GM23248 (cell line): Measurements from ENCODE around the gene ARHGAP33. TPM values are rescaled to one million over a fixed set of nuclear protein-coding genes. Genes with fewer than 3 reads are reported as not detected.

ENCODE experiments used
- DNase-seq: peaks from one replicate; pipeline ENCODE4 v3.0.0-alpha.2; 2015
- H2AFZ ChIP-seq: fragments of 200-600 bp; sonication (generic); 2 replicates; pipeline ENCODE4 v1.6.1; 2016; ENCODE audit warnings: antibody characterized with exemption
- H3F3A ChIP-seq: fragments of 200-600 bp; sonication (generic); 2 replicates; pipeline ENCODE4 v1.6.1; 2016; ENCODE audit warnings: mild to moderate bottlenecking, antibody characterized with exemption, mixed run types; ENCODE audit not compliant: insufficient read depth
- H3K27ac ChIP-seq: fragments of 200-600 bp; sonication (generic); 2 replicates; pipeline ENCODE4 v1.5.1; 2016; ENCODE audit warnings: mild to moderate bottlenecking
- H3K27me3 ChIP-seq: fragments of 200-600 bp; sonication (generic); replicated peaks from 2 replicates; pipeline ENCODE4 v1.6.1; 2016; ENCODE audit warnings: mild to moderate bottlenecking; ENCODE audit not compliant: insufficient read depth
- H3K36me3 ChIP-seq: fragments of 200-600 bp; sonication (generic); 2 replicates; pipeline ENCODE4 v1.6.1; 2016; ENCODE audit warnings: low read depth, mild to moderate bottlenecking
- H3K4me1 ChIP-seq: fragments of 200-600 bp; sonication (generic); 2 replicates; pipeline ENCODE4 v1.6.1; 2016; ENCODE audit warnings: mild to moderate bottlenecking; ENCODE audit not compliant: insufficient read depth
- H3K4me2 ChIP-seq: fragments of 200-600 bp; sonication (generic); one replicate; pipeline ENCODE4 v1.6.1; 2016; ENCODE audit warnings: mild to moderate bottlenecking; ENCODE audit not compliant: unreplicated experiment
- H3K4me3 ChIP-seq: fragments of 200-600 bp; sonication (generic); 2 replicates; pipeline ENCODE4 v1.5.1; 2016; ENCODE audit warnings: mild to moderate bottlenecking
- H3K79me2 ChIP-seq: fragments of 200-600 bp; sonication (generic); 2 replicates; pipeline ENCODE4 v1.6.1; 2016; ENCODE audit warnings: mild to moderate bottlenecking; ENCODE audit not compliant: insufficient read depth
- H3K9ac ChIP-seq: fragments of 200-600 bp; sonication (generic); 2 replicates; pipeline ENCODE4 v1.6.1; 2016; ENCODE audit warnings: mild to moderate bottlenecking
- H3K9me2 ChIP-seq: fragments of 200-600 bp; sonication (generic); 2 replicates; pipeline ENCODE4 v1.6.1; 2016; ENCODE audit warnings: mixed run types, mild to moderate bottlenecking, moderate library complexity; ENCODE audit not compliant: insufficient read depth
- H3K9me3 ChIP-seq: fragments of 200-600 bp; sonication (generic); one replicate; pipeline ENCODE4 v1.6.1; 2017; ENCODE audit warnings: low read depth
- H4K20me1 ChIP-seq: fragments of 200-600 bp; sonication (generic); 2 replicates; pipeline ENCODE4 v1.6.0; 2016; ENCODE audit not compliant: insufficient read depth
- EZH2 ChIP-seq: fragments of 200-600 bp; sonication (generic); IDR thresholded peaks from 2 replicates; pipeline ENCODE4 v1.6.1; 2018; ENCODE audit warnings: antibody characterized with exemption, mild to moderate bottlenecking; ENCODE audit not compliant: insufficient read depth, poor library complexity, severe bottlenecking
- EZH2phosphoT487 ChIP-seq: fragments of 200-600 bp; sonication (generic); IDR thresholded peaks from 2 replicates; pipeline ENCODE4 v1.6.1; 2018; ENCODE audit warnings: antibody characterized with exemption, moderate library complexity, mild to moderate bottlenecking, low read depth; ENCODE audit not compliant: insufficient read depth
- WGBS, 2 experiments: methylation state at CpG; one replicate each; pipeline ENCODE4 v1.1.6; 2015 to 2017; ENCODE audit warnings: low lambda C conversion rate in 2 of 2, low coverage in 1 of 2; ENCODE audit errors: missing lambda C conversion rate in 2 of 2; 5-methylcytosine and 5-hydroxymethylcytosine counted together
- in situ Hi-C: fragments of 300-500 bp; cut with MboI; formaldehyde crosslinking; loops from 2 replicates; pipeline ENCODE4 v1.15.0; 2020
- polyA plus RNA-seq: library from polyadenylated mRNA; unstranded; fragments of >200 nt; fragmentation: Nextera tagmentation; extraction: Ambion mirVana; gene quantifications from 2 replicates; pipeline ENCODE4 v1.2.1, GENCODE V29; 2016
- total RNA-seq: library from RNA; depleted of rRNA; stranded (reverse); fragments of >200 nt; shearing (Covaris generic); gene quantifications from 2 replicates; pipeline ENCODE4 v1.2.3, GENCODE V29; 2014

Gene ARHGAP33
- total and polyA plus RNA-seq, 2 experiments from 2014 or later = 1.9 to 24.9 TPM

DNA sequence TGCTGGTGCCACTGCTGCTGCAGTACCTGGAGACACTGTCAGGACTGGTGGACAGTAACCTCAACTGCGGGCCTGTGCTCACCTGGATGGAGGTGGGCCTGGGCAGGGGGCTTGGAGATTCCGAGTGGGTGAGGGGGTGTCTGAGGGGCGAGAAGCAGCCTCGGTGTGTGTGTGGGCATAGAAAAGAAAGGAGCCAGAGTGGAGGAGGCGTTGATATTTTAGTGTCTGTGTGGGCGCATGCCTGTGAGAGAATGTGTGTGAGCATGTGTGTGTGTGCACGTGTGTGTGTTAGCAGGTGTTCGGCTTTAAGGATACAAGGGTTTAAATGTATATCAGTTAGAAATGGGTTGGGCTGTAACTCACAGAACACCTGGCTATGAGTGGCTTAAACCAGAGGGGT, 3.7 kb downstream of the ARHGAP33 start:
- H3K4me1 ChIP-seq = no peaks in the 10 kb centered on the region
- H3K4me3 ChIP-seq = no peak overlapping the region
- no peaks in the 10 kb centered on the region for H3K36me3 ChIP-seq
- H4K20me1 ChIP-seq = no peaks in the 10 kb centered on the region
- no peaks in the 10 kb centered on the region for H3K79me2 ChIP-seq
- H3K27ac ChIP-seq = no peak overlapping the region
- no peak for DNase-seq
- no peaks in the 10 kb centered on the region for H3K9me2 ChIP-seq
- WGBS, 2 experiments = 83 to 85% methylated on average over 8 of the region's 8 CpGs
- in situ Hi-C loops = no loop called here
- no peak overlapping the region for H3K9ac ChIP-seq
- H2AFZ ChIP-seq = no peak overlapping the region
- H3F3A ChIP-seq = no peaks in the 10 kb centered on the region
- H3K27me3 ChIP-seq = no peaks in the 10 kb centered on the region
- TF ChIP-seq EZH2 (no peak), EZH2phosphoT487 (no peak)
- no peak overlapping the region for H3K4me2 ChIP-seq
- no peaks in the 10 kb centered on the region for H3K9me3 ChIP-seq

DNA sequence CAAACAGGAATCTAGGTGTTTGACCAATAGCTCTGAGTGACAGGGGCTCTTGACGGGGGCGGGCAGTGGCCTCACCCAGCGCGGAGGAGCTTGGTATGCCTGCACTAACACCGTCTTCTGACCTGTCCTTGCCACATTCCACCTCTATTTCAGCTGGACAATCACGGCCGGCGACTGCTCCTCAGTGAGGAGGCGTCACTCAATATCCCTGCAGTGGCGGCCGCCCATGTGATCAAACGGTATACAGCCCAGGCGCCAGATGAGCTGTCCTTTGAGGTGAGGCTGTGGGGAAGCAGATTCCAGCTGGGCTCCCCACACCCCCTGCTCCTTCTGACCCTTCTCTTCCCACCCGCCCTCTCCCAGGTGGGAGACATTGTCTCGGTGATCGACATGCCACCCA, 4.7 kb downstream of the ARHGAP33 start:
- Histone ChIP-seq H3K4me3 (no peak overlapping the region), H3K9me3 (no peaks in the 10 kb centered on the region), H4K20me1 (no peaks in the 10 kb centered on the region), H3K27me3 (no peaks in the 10 kb centered on the region), H3K9me2 (no peaks in the 10 kb centered on the region), H3K27ac (no peak overlapping the region), H3K9ac (no peak overlapping the region), H2AFZ (no peak overlapping the region), H3F3A (no peaks in the 10 kb centered on the region), H3K79me2 (no peaks in the 10 kb centered on the region), H3K36me3 (no peaks in the 10 kb centered on the region), H3K4me1 (no peaks in the 10 kb centered on the region), H3K4me2 (no peak overlapping the region)
- in situ Hi-C loops = no loop called here
- WGBS, 2 experiments = 96% methylated on average over 15 to 16 of the region's 16 CpGs
- TF ChIP-seq EZH2phosphoT487 = no peak
- TF ChIP-seq EZH2 = no peak
- no peak for DNase-seq

DNA sequence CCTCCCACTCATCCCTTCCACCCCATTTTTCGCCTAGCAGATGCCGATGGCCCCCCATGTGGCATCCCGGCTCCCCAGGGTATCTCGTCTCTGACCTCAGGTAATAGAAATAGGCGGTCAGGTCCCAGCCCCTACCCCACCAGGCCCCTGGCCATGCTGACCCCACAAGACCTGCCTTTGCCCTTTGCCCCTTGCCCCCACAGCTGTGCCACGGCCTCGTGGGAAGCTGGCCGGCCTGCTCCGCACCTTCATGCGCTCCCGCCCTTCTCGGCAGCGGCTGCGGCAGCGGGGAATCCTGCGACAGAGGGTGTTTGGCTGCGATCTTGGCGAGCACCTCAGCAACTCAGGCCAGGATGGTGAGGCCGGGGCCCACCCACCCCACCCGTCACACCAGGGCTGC, 5.4 kb downstream of the ARHGAP33 start:
- no peak for DNase-seq
- WGBS, 2 experiments = 96% methylated on average over 9 to 20 of the region's 20 CpGs
- in situ Hi-C loops = no loop called here
- Histone ChIP-seq H3K4me3 (no peak overlapping the region), H3K79me2 (no peaks in the 10 kb centered on the region), H3K27me3 (no peaks in the 10 kb centered on the region), H3K4me1 (no peaks in the 10 kb centered on the region), H4K20me1 (no peaks in the 10 kb centered on the region), H3K4me2 (no peak overlapping the region), H3K27ac (no peak overlapping the region), H3K9me2 (no peaks in the 10 kb centered on the region), H3K9me3 (no peaks in the 10 kb centered on the region), H3F3A (no peaks in the 10 kb centered on the region), H2AFZ (no peak overlapping the region), H3K9ac (no peak overlapping the region), H3K36me3 (no peaks in the 10 kb centered on the region)
- TF ChIP-seq EZH2phosphoT487 = no peak
- no peak for TF ChIP-seq EZH2

DNA sequence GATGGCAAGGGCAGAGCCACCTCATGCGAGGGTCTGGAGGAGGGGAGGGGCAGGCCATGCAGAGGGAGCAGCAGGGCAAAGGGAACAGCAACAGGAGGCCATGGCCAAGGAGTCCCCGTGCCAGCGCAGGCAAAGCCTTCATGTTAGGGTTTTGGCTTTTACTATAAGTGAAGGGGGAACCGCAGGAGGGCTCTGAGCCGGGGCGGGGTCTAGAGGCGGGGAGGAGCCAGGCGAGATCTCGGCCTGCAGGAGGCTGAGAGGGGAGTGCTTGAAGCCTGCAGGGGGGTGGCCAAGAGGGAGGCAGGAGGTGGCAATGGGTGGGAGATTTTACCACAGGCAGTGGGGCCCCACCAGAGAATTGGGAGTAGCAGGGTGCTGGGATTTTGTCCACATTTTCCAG, 6.3 kb downstream of the ARHGAP33 start:
- 91 to 93% methylated on average over 9 of the region's 9 CpGs for WGBS, 2 experiments
- H4K20me1 ChIP-seq = no peaks in the 10 kb centered on the region
- H3K9me3 ChIP-seq = no peaks in the 10 kb centered on the region
- H3K79me2 ChIP-seq = no peaks in the 10 kb centered on the region
- H3K27me3 ChIP-seq = no peaks in the 10 kb centered on the region
- no peak for DNase-seq
- H2AFZ ChIP-seq = no peak overlapping the region
- in situ Hi-C loops = no loop called here
- H3K9ac ChIP-seq = no peak overlapping the region
- no peak overlapping the region for H3K4me2 ChIP-seq
- no peaks in the 10 kb centered on the region for H3F3A ChIP-seq
- no peaks in the 10 kb centered on the region for H3K9me2 ChIP-seq
- TF ChIP-seq EZH2phosphoT487 = no peak
- no peak for TF ChIP-seq EZH2
- no peak overlapping the region for H3K4me3 ChIP-seq
- no peaks in the 10 kb centered on the region for H3K4me1 ChIP-seq
- H3K36me3 ChIP-seq = no peaks in the 10 kb centered on the region
- H3K27ac ChIP-seq = no peak overlapping the region

DNA sequence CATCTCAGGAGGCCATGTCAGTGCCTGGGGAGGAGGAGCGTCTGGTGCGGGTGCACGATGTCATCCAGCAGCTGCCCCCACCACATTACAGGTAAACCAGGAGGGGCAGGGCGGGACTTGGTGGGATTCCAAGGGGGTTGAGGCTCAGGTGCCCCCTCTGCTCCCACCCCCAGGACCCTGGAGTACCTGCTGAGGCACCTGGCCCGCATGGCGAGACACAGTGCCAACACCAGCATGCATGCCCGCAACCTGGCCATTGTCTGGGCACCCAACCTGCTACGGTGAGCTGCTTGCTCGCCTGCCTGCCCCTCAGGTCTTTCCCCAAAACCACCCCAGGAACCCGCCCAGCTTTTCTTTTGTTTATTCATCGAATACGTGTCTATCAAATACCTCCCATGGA, 7.2 kb downstream of the ARHGAP33 start:
- Histone ChIP-seq H3K4me3 (no peak overlapping the region), H3K4me2 (no peak overlapping the region), H3K79me2 (no peaks in the 10 kb centered on the region), H3K9me2 (no peaks in the 10 kb centered on the region), H3K36me3 (no peaks in the 10 kb centered on the region), H3K4me1 (no peaks in the 10 kb centered on the region), H3K9ac (no peak overlapping the region), H3K9me3 (no peaks in the 10 kb centered on the region), H3K27ac (no peak overlapping the region), H3F3A (no peaks in the 10 kb centered on the region), H3K27me3 (no peaks in the 10 kb centered on the region), H2AFZ (no peak overlapping the region), H4K20me1 (no peaks in the 10 kb centered on the region)
- no peak for DNase-seq
- in situ Hi-C loops = no loop called here
- WGBS, 2 experiments = 98 to 99% methylated on average over 9 to 11 of the region's 12 CpGs
- no peak for TF ChIP-seq EZH2
- TF ChIP-seq EZH2phosphoT487 = no peak
